H1 (cell line): Measurements from ENCODE around the gene FHIT. TPM values are rescaled to one million over a fixed set of nuclear protein-coding genes. Genes with fewer than 3 reads are reported as not detected.
A peak's percentile ranks its signal among the peaks of the same experiment; 100 is the strongest.

ENCODE experiments used
- CTCF ChIA-PET: fragments of 300-600 bp; sonication (Branson Sonifier 250); formaldehyde crosslinking; loops from one replicate; lab custom pipeline; 2021; ENCODE audit not compliant: partially characterized antibody; lab: Charles Lee
- POLR2A ChIA-PET: fragments of 300-600 bp; sonication (Branson Sonifier 250); formaldehyde crosslinking; loops from one replicate; lab custom pipeline; 2021; ENCODE audit warnings: inconsistent platforms; ENCODE audit not compliant: partially characterized antibody; lab: Charles Lee
- DNase-seq, 2 experiments: peaks; one replicate each; pipeline versions ENCODE4 v3.0.0 to v3.0.0-alpha.2; 2010 to 2022; ENCODE audit warnings: low spot score in 2 of 2, low read depth in 1 of 2, mixed read lengths in 1 of 2
- FAIRE-seq: peaks from 2 replicates; lab custom pipeline; 2011; peaks lifted over from hg19 to GRCh38; lab: Jason Lieb, UNC
- H2AFZ ChIP-seq: 2 replicates; pipeline ENCODE4 v1.8.1; 2012; ENCODE audit warnings: low read length, inconsistent platforms
- H2AK5ac ChIP-seq: 2 replicates; pipeline ENCODE4 v1.6.1; 2013; ENCODE audit warnings: low read depth, low read length
- H2BK120ac ChIP-seq: replicated peaks from 2 replicates; pipeline ENCODE3; 2013; ENCODE audit warnings: low read depth, low read length, inconsistent platforms
- H2BK12ac ChIP-seq: 2 replicates; pipeline ENCODE4 v1.6.1; 2013; ENCODE audit warnings: low read depth, low read length
- H2BK15ac ChIP-seq: 2 replicates; pipeline ENCODE4 v1.6.1; 2013; ENCODE audit warnings: low read length
- H2BK20ac ChIP-seq: 2 replicates; pipeline ENCODE4 v1.6.1; 2013; ENCODE audit warnings: low read length
- H2BK5ac ChIP-seq: 2 replicates; pipeline ENCODE4 v1.6.1; 2013; ENCODE audit warnings: low read depth, low read length
- H3K14ac ChIP-seq: 2 replicates; pipeline ENCODE4 v1.6.1; 2013; ENCODE audit warnings: inconsistent platforms; ENCODE audit not compliant: insufficient read length
- H3K18ac ChIP-seq: 2 replicates; pipeline ENCODE4 v1.6.1; 2013; ENCODE audit warnings: low read length; ENCODE audit errors: extremely low read depth
- H3K23ac ChIP-seq: 2 replicates; pipeline ENCODE4 v1.6.1; 2013; ENCODE audit warnings: inconsistent platforms; ENCODE audit not compliant: insufficient read length
- H3K23me2 ChIP-seq: 2 replicates; pipeline ENCODE4 v1.6.1; 2013; ENCODE audit warnings: low read depth, low read length
- H3K27ac ChIP-seq: 2 replicates; pipeline ENCODE4 v1.6.1; 2011; ENCODE audit warnings: low read depth, low read length, inconsistent platforms
- H3K27me3 ChIP-seq, 4 experiments: replicated peaks in 1 of 4; 1 replicate in 1 of 4; 2 replicates in 3 of 4; pipeline versions ENCODE4 v1.6.1 to v1.8.1; 2011 to 2013; ENCODE audit warnings: low read length in 3 of 4, mild to moderate bottlenecking in 3 of 4, inconsistent platforms in 2 of 4, mixed read lengths in 2 of 4, moderate library complexity in 1 of 4; ENCODE audit not compliant: control insufficient read depth in 3 of 4, insufficient read depth in 3 of 4; ENCODE audit errors: extremely low read depth in 1 of 4
- H3K36me3 ChIP-seq, 4 experiments: 2 replicates each; pipeline versions ENCODE4 v1.6.1 to v1.8.1; 2011 to 2013; ENCODE audit warnings: mild to moderate bottlenecking in 4 of 4, low read length in 3 of 4, moderate library complexity in 2 of 4, control low read depth in 1 of 4, inconsistent platforms in 1 of 4; ENCODE audit not compliant: insufficient read depth in 4 of 4, control insufficient read depth in 2 of 4
- H3K4ac ChIP-seq: replicated peaks from 2 replicates; pipeline ENCODE3; 2013; ENCODE audit warnings: low read length, low read depth, mixed read lengths, inconsistent platforms; ENCODE audit not compliant: insufficient read length
- H3K4me1 ChIP-seq, 4 experiments: replicated peaks in 1 of 4; 1 replicate in 1 of 4; 2 replicates in 3 of 4; pipeline versions ENCODE4 v1.6.1 to v1.8.1; 2011 to 2013; ENCODE audit warnings: low read length in 3 of 4, inconsistent platforms in 2 of 4, mixed read lengths in 1 of 4; ENCODE audit not compliant: insufficient read depth in 4 of 4, control insufficient read depth in 3 of 4
- H3K4me2 ChIP-seq, 2 experiments: 2 replicates each; pipeline versions ENCODE4 v1.6.1 to v1.8.1; 2011 to 2013; ENCODE audit warnings: low read depth in 2 of 2, low read length in 2 of 2, control low read depth in 1 of 2, inconsistent platforms in 1 of 2, mild to moderate bottlenecking in 1 of 2; ENCODE audit not compliant: insufficient read depth in 1 of 2
- H3K4me3 ChIP-seq, 4 experiments: fragments of 200-600, 300-600 bp in 1 of 4; sonication (generic), shearing (Covaris generic), sonication (Bioruptor Twin) in 1 of 4; 2 replicates each; pipeline versions ENCODE4 v1.5.1 to v1.8.1; 2011 to 2016; ENCODE audit warnings: low read length in 4 of 4, low read depth in 3 of 4, control low read depth in 2 of 4, inconsistent platforms in 2 of 4, mild to moderate bottlenecking in 2 of 4, mixed read lengths in 1 of 4, moderate library complexity in 1 of 4; ENCODE audit not compliant: insufficient read depth in 2 of 4; ENCODE audit errors: extremely low read depth in 1 of 4
- H3K56ac ChIP-seq: replicated peaks from 2 replicates; pipeline ENCODE3; 2013; ENCODE audit warnings: low read depth, mild to moderate bottlenecking, mixed read lengths, low read length, inconsistent platforms; ENCODE audit not compliant: insufficient read length
- H3K79me1 ChIP-seq: 2 replicates; pipeline ENCODE4 v1.6.1; 2013; ENCODE audit warnings: low read depth, low read length, control low read depth
- H3K79me2 ChIP-seq, 2 experiments: 2 replicates each; pipeline versions ENCODE4 v1.6.1 to v1.8.1; 2012 to 2013; ENCODE audit warnings: low read length in 2 of 2, mild to moderate bottlenecking in 2 of 2, inconsistent platforms in 1 of 2; ENCODE audit not compliant: insufficient read depth in 2 of 2, control insufficient read depth in 1 of 2
- H3K9ac ChIP-seq, 4 experiments: replicated peaks in 1 of 4; 1 replicate in 1 of 4; 2 replicates in 3 of 4; pipeline versions ENCODE4 v1.6.1 to v1.8.1; 2011 to 2013; ENCODE audit warnings: low read depth in 3 of 4, low read length in 3 of 4, control low read depth in 2 of 4, mild to moderate bottlenecking in 2 of 4, moderate library complexity in 2 of 4, inconsistent platforms in 1 of 4; ENCODE audit errors: extremely low read depth in 1 of 4
- H3K9me3 ChIP-seq, 2 experiments: 2 replicates each; pipeline versions ENCODE4 v1.6.1 to v1.8.1; 2012 to 2013; ENCODE audit warnings: mild to moderate bottlenecking in 2 of 2, moderate library complexity in 2 of 2, control low read depth in 1 of 2, inconsistent platforms in 1 of 2, low read depth in 1 of 2, low read length in 1 of 2, mixed read lengths in 1 of 2; ENCODE audit not compliant: insufficient read depth in 2 of 2
- H4K20me1 ChIP-seq, 2 experiments: replicated peaks in 1 of 2; 2 replicates each; pipeline versions ENCODE3 to v1.8.1; 2011 to 2013; ENCODE audit warnings: inconsistent platforms in 2 of 2, low read length in 2 of 2, mild to moderate bottlenecking in 1 of 2; ENCODE audit not compliant: insufficient read depth in 2 of 2, control insufficient read depth in 1 of 2
- H4K5ac ChIP-seq: 2 replicates; pipeline ENCODE4 v1.6.1; 2013; ENCODE audit warnings: low read length, low read depth, mixed read lengths, inconsistent platforms; ENCODE audit not compliant: insufficient read length
- H4K8ac ChIP-seq: 2 replicates; pipeline ENCODE4 v1.8.0; 2013; ENCODE audit warnings: mild to moderate bottlenecking, moderate library complexity, low read length, inconsistent platforms; ENCODE audit not compliant: insufficient read depth; ENCODE audit errors: extremely low read depth
- H4K91ac ChIP-seq: replicated peaks from 2 replicates; pipeline ENCODE3; 2013; ENCODE audit warnings: low read length, mixed read lengths, inconsistent platforms; ENCODE audit not compliant: insufficient read length
- SP1 ChIP-seq: IDR thresholded peaks from 2 replicates; pipeline ENCODE4 v1.6.1; 2011; ENCODE audit warnings: low read depth, low read length
- TBP ChIP-seq: IDR thresholded peaks from 2 replicates; pipeline ENCODE4 v1.6.1; 2011; ENCODE audit warnings: low read depth, low read length, improper control_type of control experiment
- WGBS, 2 experiments: shearing (Covaris generic) in 1 of 2; methylation state at CpG; one replicate each; pipeline versions ENCODE4 v1.1.6 to v1.1.7; 2013 to 2015; ENCODE audit warnings: low lambda C conversion rate in 2 of 2, mixed read lengths in 2 of 2, inconsistent platforms in 1 of 2, low coverage in 1 of 2, missing lambda C conversion rate in 1 of 2; ENCODE audit not compliant: insufficient replicate concordance in 2 of 2, insufficient coverage in 1 of 2, insufficient read length in 1 of 2; ENCODE audit errors: extremely low coverage in 1 of 2, missing lambda C conversion rate in 1 of 2; 5-methylcytosine and 5-hydroxymethylcytosine counted together
- polyA plus RNA-seq, 7 experiments: library from polyadenylated mRNA; depleted of rRNA in 3 of 7; stranded (reverse) in 5 of 7; unstranded in 2 of 7; fragments of >200 nt in 5 of 7; fragments of 200-250 nt in 2 of 7; gene quantifications; 1 replicate in 5 of 7; 2 replicates in 1 of 7; 4 replicates in 1 of 7; pipeline versions ENCODE4 v1.2.1 to v1.2.3, GENCODE V29; 2011 to 2013; ENCODE audit warnings: missing spikeins in 2 of 7, mixed read lengths in 2 of 7
- total RNA-seq: library from RNA; stranded (reverse); fragmentation: NEBNext Ultra II Directional; extraction: Animal tissue kit (Norgen Biotek cat#: 25700); gene quantifications from 2 replicates; pipeline ENCODE4 v1.2.1, GENCODE V29; 2021
- TF ChIP-seq, protein P1 (sequence below): IDR thresholded peaks from 2 replicates; pipeline ENCODE4 v1.6.1; 2012; ENCODE audit warnings: low read length, inconsistent platforms
- TF ChIP-seq, protein P2 (sequence below), 3 experiments: IDR thresholded peaks; 1 replicate in 2 of 3; 2 replicates in 1 of 3; pipeline versions ENCODE4 v1.5.1 to v1.6.1; 2011; ENCODE audit warnings: low read length in 3 of 3, mild to moderate bottlenecking in 3 of 3, inconsistent platforms in 2 of 3, low read depth in 1 of 3, moderate library complexity in 1 of 3; ENCODE audit not compliant: insufficient read depth in 1 of 3; ENCODE audit errors: control extremely low read depth in 1 of 3

Gene FHIT
- total and polyA plus RNA-seq, 2 of the 8 experiments (the other 6 are each of a cell fraction or from before 2014, with no cell fraction given): 1.2 to 3.2 TPM

DNA sequence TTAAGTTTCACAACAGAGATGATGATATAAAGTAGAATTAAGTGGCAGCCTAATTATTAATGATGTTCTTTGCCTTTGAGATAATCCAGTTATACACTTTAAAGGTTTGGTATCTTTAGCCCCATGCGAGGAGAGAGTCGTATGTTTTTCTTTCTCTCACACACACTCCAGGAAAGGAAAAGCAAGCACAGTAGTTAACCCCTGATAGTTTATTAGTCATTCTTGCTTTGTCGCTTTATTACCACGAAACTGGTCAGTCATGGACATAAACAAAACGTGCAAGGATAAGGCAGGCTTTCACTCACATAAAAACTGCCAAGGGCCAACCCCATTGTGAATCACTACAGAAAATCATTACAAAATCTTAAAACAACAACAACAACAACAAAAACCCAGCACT lies 866.9 kb downstream of the FHIT start:
- Histone ChIP-seq H3K9me3 (no peaks in the 10 kb centered on the region; a peak in 1 of 4 replicates), H4K20me1 (no peaks in the 10 kb centered on the region), H2BK12ac (no peak overlapping the region), H2BK15ac (no peak overlapping the region), H3K23me2 (no peaks in the 10 kb centered on the region), H4K5ac (no peak overlapping the region), H4K8ac (no peak overlapping the region), H3K4me3 (no peak overlapping the region), H2BK20ac (no peak overlapping the region), H3K36me3 (no peaks in the 10 kb centered on the region), H3K9ac (no peak overlapping the region), H4K91ac (no peak overlapping the region), H2BK120ac (no peak overlapping the region), H2AK5ac (no peak overlapping the region), H3K79me1 (no peaks in the 10 kb centered on the region), H3K27me3 (no peaks in the 10 kb centered on the region), H3K18ac (no peak overlapping the region), H3K23ac (no peak overlapping the region), H3K79me2 (no peaks in the 10 kb centered on the region), H3K4me2 (no peak overlapping the region), H2AFZ (0 out of 2 replicates have a peak overlapping the region, but pooled peaks have one; percentile 23), H3K27ac (no peak overlapping the region), H3K14ac (no peak overlapping the region), H3K56ac (no peak overlapping the region), H3K4me1 (no peaks in the 10 kb centered on the region), H3K4ac (no peak overlapping the region), H2BK5ac (no peak overlapping the region)
- CTCF ChIA-PET: no interaction called here
- POLR2A ChIA-PET: no interaction called here
- FAIRE-seq (no peak), DNase-seq (no peak)
- TF ChIP-seq TBP: no peak
- TF ChIP-seq, protein P1, sequence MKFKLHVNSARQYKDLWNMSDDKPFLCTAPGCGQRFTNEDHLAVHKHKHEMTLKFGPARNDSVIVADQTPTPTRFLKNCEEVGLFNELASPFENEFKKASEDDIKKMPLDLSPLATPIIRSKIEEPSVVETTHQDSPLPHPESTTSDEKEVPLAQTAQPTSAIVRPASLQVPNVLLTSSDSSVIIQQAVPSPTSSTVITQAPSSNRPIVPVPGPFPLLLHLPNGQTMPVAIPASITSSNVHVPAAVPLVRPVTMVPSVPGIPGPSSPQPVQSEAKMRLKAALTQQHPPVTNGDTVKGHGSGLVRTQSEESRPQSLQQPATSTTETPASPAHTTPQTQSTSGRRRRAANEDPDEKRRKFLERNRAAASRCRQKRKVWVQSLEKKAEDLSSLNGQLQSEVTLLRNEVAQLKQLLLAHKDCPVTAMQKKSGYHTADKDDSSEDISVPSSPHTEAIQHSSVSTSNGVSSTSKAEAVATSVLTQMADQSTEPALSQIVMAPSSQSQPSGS: no peak
- no peak for TF ChIP-seq SP1
- TF ChIP-seq, protein P2, sequence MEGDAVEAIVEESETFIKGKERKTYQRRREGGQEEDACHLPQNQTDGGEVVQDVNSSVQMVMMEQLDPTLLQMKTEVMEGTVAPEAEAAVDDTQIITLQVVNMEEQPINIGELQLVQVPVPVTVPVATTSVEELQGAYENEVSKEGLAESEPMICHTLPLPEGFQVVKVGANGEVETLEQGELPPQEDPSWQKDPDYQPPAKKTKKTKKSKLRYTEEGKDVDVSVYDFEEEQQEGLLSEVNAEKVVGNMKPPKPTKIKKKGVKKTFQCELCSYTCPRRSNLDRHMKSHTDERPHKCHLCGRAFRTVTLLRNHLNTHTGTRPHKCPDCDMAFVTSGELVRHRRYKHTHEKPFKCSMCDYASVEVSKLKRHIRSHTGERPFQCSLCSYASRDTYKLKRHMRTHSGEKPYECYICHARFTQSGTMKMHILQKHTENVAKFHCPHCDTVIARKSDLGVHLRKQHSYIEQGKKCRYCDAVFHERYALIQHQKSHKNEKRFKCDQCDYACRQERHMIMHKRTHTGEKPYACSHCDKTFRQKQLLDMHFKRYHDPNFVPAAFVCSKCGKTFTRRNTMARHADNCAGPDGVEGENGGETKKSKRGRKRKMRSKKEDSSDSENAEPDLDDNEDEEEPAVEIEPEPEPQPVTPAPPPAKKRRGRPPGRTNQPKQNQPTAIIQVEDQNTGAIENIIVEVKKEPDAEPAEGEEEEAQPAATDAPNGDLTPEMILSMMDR (IDR thresholded peaks at IDR 0.05; ENCODE audit: control extremely low read depth in 1 of 3, insufficient read depth in 1 of 3, low read depth in 1 of 3, low read length in 3 of 3): no peak
- WGBS, 2 experiments: 87% methylated on average over 5 of the region's 5 CpGs; no CpG with 5 or more reads in 1 of the 2 experiments
